Caco-2 (cell line): Measurements from ENCODE around the gene ADNP. TPM values are rescaled to one million over a fixed set of nuclear protein-coding genes. Genes with fewer than 3 reads are reported as not detected.

Source experiments
- BruUV-seq: library from RNA; stranded (reverse); fragments of 400-500 nt; replicated peaks from 2 replicates; lab custom pipeline; 2021; lab: Mats Ljungman, UMichigan
- CTCF ChIA-PET: fragments of 300-600 bp; sonication (Branson Sonifier 250); formaldehyde crosslinking; loops from one replicate; lab custom pipeline; 2022; ENCODE audit warnings: antibody characterized with exemption; lab: Charles Lee
- POLR2A ChIA-PET: fragments of 300-600 bp; sonication (Branson Sonifier 250); formaldehyde crosslinking; loops from one replicate; lab custom pipeline; 2022; ENCODE audit warnings: antibody characterized with exemption; lab: Charles Lee
- DNase-seq, 2 experiments: peaks; one replicate each; pipeline versions ENCODE4 v3.0.0 to v3.0.0-alpha.2; 2020 to 2022
- H3K27me3 ChIP-seq: replicated peaks from 2 replicates; pipeline ENCODE4 v1.6.0; 2011; ENCODE audit warnings: low read length; ENCODE audit not compliant: control insufficient read depth, insufficient read depth
- H3K36me3 ChIP-seq: 2 replicates; pipeline ENCODE4 v1.5.1; 2011; ENCODE audit warnings: low read length; ENCODE audit not compliant: control insufficient read depth, insufficient read depth
- H3K4me1 ChIP-seq: fragments of 250-450 bp; sonication (Bioruptor Pico); 2 replicates; pipeline ENCODE4 v1.5.1; 2020; ENCODE audit warnings: mild to moderate bottlenecking
- H3K4me3 ChIP-seq: 2 replicates; pipeline ENCODE4 v1.5.1; 2011; ENCODE audit warnings: low read depth, mild to moderate bottlenecking, control low read depth, low read length
- H3K9me3 ChIP-seq: fragments of 250-450 bp; sonication (Bioruptor Pico); 2 replicates; pipeline ENCODE4 v1.5.1; 2020; ENCODE audit warnings: mild to moderate bottlenecking, moderate library complexity
- H3K27ac Mint-ChIP-seq: one replicate; pipeline ENCODE4 v1.8.0; 2022; ENCODE audit warnings: mixed read lengths; ENCODE audit not compliant: unreplicated experiment
- H3K27me3 Mint-ChIP-seq: one replicate; pipeline ENCODE4 v1.8.0; 2022; ENCODE audit warnings: mixed read lengths; ENCODE audit not compliant: insufficient read depth, unreplicated experiment
- H3K36me3 Mint-ChIP-seq: one replicate; pipeline ENCODE4 v1.8.0; 2022; ENCODE audit warnings: mild to moderate bottlenecking, mixed read lengths; ENCODE audit not compliant: insufficient read depth, unreplicated experiment
- H3K4me1 Mint-ChIP-seq: one replicate; pipeline ENCODE4 v1.8.0; 2022; ENCODE audit warnings: low read depth, mixed read lengths; ENCODE audit not compliant: unreplicated experiment
- H3K4me3 Mint-ChIP-seq: one replicate; pipeline ENCODE4 v1.8.0; 2022; ENCODE audit warnings: mild to moderate bottlenecking, moderate library complexity, mixed read lengths; ENCODE audit not compliant: unreplicated experiment
- H3K9me3 Mint-ChIP-seq: one replicate; pipeline ENCODE4 v1.8.0; 2022; ENCODE audit warnings: mixed read lengths; ENCODE audit not compliant: unreplicated experiment
- intact Hi-C: fragments of 100-400 bp; cut with micrococcal nuclease; formaldehyde crosslinking; loops from one replicate; pipeline ENCODE4 v1.10.0; 2022; ENCODE audit not compliant: unreplicated experiment
- total RNA-seq: library from RNA; stranded (reverse); gene quantifications from 2 replicates; pipeline ENCODE4 v1.2.3, GENCODE V29; 2022
- TF ChIP-seq, protein P1 (sequence below), 2 experiments: fragments of 200-600 bp in 1 of 2; IDR thresholded peaks; 1 replicate in 1 of 2; 2 replicates in 1 of 2; pipeline versions ENCODE4 v1.5.1 to v1.8.0; 2011 to 2022; ENCODE audit warnings: antibody characterized with exemption in 1 of 2, control low read depth in 1 of 2, inconsistent platforms in 1 of 2, low read depth in 1 of 2, low read length in 1 of 2, mild to moderate bottlenecking in 1 of 2, moderate library complexity in 1 of 2; ENCODE audit not compliant: insufficient read depth in 1 of 2, severe bottlenecking in 1 of 2, unreplicated experiment in 1 of 2

ADNP gene
- total RNA-seq, 1 experiment from 2014 or later, result 154 TPM

DNA sequence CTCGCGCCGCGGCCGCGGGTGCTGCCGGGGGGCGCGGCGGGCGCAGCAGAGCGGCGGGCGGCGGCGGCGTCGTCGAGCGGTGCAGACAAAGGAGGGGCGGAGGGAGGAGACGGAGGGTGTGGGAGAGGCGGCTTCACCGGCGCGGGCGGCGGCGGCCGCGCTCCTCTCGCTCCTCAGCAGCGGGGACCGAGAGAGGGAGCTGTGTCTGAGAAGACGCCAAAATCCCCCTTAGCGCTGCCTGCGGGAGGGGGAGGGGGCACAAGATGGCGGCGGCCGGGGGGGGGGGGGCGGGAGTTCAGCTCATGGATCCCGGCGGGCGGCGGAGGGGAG lies 296 bp downstream of the ADNP start:
- ChIA-PET CTCF (interaction anchor here (0.5 to 6.5 kb wide), 28 partner anchors 10 to 1218 kb away, joined by 3 to 116 read pairs (median 4); partner anchors contain the start of genes BCAS4, DPM1 and MOCS3), POLR2A (interaction anchor here (0.5 to 4.2 kb wide), 25 partner anchors 10 to 995 kb away, joined by 3 to 105 read pairs (median 5); partner anchors contain the start of genes BCAS4, DPM1, MOCS3 and PARD6B)
- TF ChIP-seq, protein P1, sequence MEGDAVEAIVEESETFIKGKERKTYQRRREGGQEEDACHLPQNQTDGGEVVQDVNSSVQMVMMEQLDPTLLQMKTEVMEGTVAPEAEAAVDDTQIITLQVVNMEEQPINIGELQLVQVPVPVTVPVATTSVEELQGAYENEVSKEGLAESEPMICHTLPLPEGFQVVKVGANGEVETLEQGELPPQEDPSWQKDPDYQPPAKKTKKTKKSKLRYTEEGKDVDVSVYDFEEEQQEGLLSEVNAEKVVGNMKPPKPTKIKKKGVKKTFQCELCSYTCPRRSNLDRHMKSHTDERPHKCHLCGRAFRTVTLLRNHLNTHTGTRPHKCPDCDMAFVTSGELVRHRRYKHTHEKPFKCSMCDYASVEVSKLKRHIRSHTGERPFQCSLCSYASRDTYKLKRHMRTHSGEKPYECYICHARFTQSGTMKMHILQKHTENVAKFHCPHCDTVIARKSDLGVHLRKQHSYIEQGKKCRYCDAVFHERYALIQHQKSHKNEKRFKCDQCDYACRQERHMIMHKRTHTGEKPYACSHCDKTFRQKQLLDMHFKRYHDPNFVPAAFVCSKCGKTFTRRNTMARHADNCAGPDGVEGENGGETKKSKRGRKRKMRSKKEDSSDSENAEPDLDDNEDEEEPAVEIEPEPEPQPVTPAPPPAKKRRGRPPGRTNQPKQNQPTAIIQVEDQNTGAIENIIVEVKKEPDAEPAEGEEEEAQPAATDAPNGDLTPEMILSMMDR (IDR thresholded peaks at IDR 0.05; ENCODE audit: insufficient read depth in 1 of 2, low read depth in 1 of 2, low read length in 1 of 2, severe bottlenecking in 1 of 2, unreplicated experiment in 1 of 2), result peak in 1 of 2 experiments; percentile 12
- DNase-seq, result no peak
- peak overlapping the region; percentile 96 for H3K4me3 ChIP-seq
- H3K4me3 Mint-ChIP-seq, result peak overlapping the region; percentile 90
- BruUV-seq, result no TSS peak
- intact Hi-C loops, result loop anchor here (1.0 kb wide), 2 partner anchors 27 to 113 kb away; partner anchors contain the start of genes DPM1 and MOCS3
- H3K27me3 ChIP-seq, result no peaks in the 10 kb centered on the region
- no peaks in the 10 kb centered on the region for H3K9me3 ChIP-seq
- H3K27ac Mint-ChIP-seq, result peak overlapping the region; percentile 89
- H3K4me1 ChIP-seq, result peaks cover 52% of the 10 kb centered on the region
- H3K4me1 Mint-ChIP-seq, result peaks cover 47% of the 10 kb centered on the region
- H3K27me3 Mint-ChIP-seq, result no peaks in the 10 kb centered on the region
- peaks cover 100% of the 10 kb centered on the region for H3K36me3 Mint-ChIP-seq
- H3K36me3 ChIP-seq, result peaks cover 6% of the 10 kb centered on the region
- H3K9me3 Mint-ChIP-seq, result no peaks in the 10 kb centered on the region

DNA sequence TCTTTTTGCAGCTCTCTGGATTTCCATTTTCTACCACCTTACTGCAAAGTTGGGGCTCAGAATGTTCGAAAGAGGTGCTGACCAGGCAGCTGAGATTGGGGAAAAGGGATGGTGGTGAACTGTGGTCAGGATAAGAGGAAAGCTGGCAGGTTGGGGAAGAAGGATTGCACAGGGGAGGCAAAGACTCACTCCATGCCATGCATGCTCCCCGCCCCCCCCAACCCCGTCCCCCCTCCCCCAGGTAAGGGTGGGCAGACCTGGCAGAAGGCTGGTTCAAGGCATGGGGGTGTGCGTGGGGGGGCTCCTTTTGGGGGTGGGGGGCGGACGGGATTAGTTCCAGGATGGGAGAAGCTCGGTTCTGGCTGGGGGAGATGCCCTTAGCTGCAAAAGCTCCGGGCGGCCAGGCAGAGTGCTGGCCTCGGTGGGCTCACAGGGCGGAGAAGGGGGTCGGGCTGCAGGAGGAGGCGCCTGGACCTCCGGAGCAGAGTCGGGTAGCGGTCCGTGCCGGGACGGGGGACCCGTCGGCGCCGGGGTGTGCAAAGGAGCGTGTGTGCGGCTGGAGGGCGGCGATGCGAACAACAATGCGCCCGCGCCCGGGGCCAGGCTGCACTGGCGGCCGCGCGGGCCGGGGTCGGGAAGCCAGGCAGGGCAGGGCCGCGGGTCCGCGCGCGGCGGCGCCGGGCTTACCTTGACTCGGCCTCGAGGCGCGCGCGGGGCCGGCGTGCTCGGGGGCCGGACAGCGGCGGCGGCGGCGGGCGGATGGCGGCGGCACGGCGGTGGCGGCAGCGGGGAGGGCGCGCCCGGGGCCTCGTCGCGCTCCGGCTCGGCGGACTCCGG lies 880 bp downstream of the ADNP start:
- peak overlapping the region; percentile 90 for H3K4me3 Mint-ChIP-seq
- no peaks in the 10 kb centered on the region for H3K27me3 ChIP-seq
- peaks cover 6% of the 10 kb centered on the region for H3K36me3 ChIP-seq
- peaks cover 100% of the 10 kb centered on the region for H3K36me3 Mint-ChIP-seq
- H3K9me3 ChIP-seq, result no peaks in the 10 kb centered on the region
- H3K27me3 Mint-ChIP-seq, result no peaks in the 10 kb centered on the region
- CTCF ChIA-PET, result interaction anchor here (0.5 to 6.5 kb wide), 25 partner anchors 10 to 1218 kb away, joined by 3 to 116 read pairs (median 6); partner anchors contain the start of genes BCAS4, DPM1 and MOCS3
- H3K9me3 Mint-ChIP-seq, result no peaks in the 10 kb centered on the region
- intact Hi-C loops, result no loop called here
- peak overlapping the region; percentile 89 for H3K27ac Mint-ChIP-seq
- H3K4me1 ChIP-seq, result peaks cover 52% of the 10 kb centered on the region
- no TSS peak for BruUV-seq
- H3K4me1 Mint-ChIP-seq, result peaks cover 50% of the 10 kb centered on the region
- POLR2A ChIA-PET, result interaction anchor here (0.6 to 4.2 kb wide), 18 partner anchors 9 to 995 kb away, joined by 3 to 105 read pairs (median 4); partner anchors contain the start of genes BCAS4, DPM1, MOCS3 and PARD6B
- TF ChIP-seq, protein P1 (IDR thresholded peaks at IDR 0.05; ENCODE audit: insufficient read depth in 1 of 2, low read depth in 1 of 2, low read length in 1 of 2, severe bottlenecking in 1 of 2, unreplicated experiment in 1 of 2), result no peak
- DNase-seq, result peak; percentile 63 to 69
- H3K4me3 ChIP-seq, result peak overlapping the region; percentile 96
